Testis (tissue), 2 donors: Measurements from ENCODE around the gene MAP7.

Source experiments
- CTCF ChIP-seq, 3 experiments: fragments of 450-650 bp in 2 of 3; fragments of 200-600 bp in 1 of 3; sonication (generic) in 1 of 3; IDR thresholded peaks; one replicate each; pipeline ENCODE4 v1.5.1; 2016 to 2019; ENCODE audit warnings: antibody characterized with exemption in 3 of 3, mild to moderate bottlenecking in 2 of 3, moderate library complexity in 1 of 3
- POLR2A ChIP-seq: fragments of 450-650 bp; IDR thresholded peaks from one replicate; pipeline ENCODE4 v1.6.1; 2017; ENCODE audit warnings: antibody characterized with exemption, mild to moderate bottlenecking, moderate library complexity

- TF ChIP-seq CTCF (IDR thresholded peaks at IDR 0.05) = no peak
- no peak for TF ChIP-seq POLR2A
These were observed 78.8 kb downstream of the MAP7 start for GRCh38 chr6:136471372-136471771.
